ENCODE data around the gene FAM117B.
A peak's percentile ranks its signal among the peaks of the same experiment; 100 is the strongest.
"Not testable (repeated sequence)": the region's sequence is repeated elsewhere in the genome, so short reads cannot be mapped to it uniquely, and the experiment has no call there.

FAM117B gene

DNA sequence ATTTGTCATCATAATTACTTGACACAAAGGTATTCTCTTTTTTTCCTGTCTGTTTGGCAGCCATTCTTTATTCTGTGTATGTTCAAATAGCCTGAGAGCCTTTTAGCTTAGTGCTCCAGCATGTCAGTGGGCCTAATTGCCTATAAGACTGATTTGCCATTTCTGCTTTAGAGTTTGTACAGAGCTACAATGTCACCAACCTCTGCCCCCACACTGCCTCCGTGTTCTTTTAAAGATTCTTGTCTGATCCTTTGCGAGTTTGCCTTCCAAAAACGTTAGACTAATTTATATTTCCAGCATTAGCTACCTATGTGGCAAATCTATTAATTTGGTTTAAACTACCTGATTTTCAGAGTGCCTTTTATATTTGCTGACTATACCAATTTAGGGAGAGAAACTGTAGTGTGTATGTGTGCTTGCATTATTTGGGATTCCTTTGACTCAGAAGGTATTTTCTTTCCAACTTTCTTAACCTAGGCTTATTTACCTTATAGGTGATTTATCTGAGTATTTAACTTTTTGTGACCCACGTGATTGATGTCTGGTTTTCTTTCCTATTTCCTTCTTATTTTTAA is 70.8 kb downstream of the FAM117B start:
- DNase-seq = no peak

DNA sequence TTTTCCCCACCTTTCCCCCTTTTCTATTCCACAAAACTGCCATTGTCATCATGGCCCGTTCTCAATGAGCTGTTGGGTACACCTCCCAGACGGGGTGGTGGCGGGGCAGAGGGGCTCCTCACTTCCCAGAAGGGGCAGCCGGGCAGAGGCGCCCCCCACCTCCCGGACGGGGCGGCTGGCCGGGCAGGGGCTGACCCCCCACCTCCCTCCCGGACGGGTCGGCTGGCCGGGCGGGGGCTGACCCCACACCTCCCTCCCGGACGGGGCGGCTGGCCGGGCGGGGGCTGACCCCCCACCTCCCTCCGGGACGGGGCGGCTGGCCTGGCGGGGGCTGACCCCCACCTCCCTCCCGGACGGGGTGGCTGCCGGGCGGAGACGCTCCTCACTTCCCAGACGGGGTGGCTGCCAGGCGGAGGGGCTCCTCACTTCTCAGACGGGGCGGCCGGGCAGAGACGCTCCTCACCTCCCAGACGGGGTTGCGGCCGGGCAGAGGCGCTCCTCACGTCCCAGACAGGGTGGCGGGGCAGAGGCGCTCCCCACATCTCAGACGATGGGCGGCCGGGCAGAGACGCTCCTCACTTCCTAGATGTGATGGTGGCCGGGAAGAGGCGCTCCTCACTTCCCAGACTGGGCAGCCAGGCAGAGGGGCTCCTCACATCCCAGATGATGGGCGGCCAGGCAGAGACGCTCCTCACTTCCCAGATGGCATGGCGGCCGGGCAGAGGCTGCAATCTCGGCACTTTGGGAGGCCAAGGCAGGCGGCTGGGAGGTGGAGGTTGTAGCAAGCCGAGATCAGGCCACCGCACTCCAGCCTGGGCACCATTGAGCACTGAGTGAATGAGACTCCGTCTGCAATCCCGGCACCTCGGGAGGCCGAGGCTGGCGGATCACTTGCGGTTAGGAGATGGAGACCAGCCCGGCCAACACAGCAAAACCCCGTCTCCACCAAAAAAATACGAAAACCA is 80.5 kb downstream of the FAM117B start:
- DNase-seq = not testable (repeated sequence)

DNA sequence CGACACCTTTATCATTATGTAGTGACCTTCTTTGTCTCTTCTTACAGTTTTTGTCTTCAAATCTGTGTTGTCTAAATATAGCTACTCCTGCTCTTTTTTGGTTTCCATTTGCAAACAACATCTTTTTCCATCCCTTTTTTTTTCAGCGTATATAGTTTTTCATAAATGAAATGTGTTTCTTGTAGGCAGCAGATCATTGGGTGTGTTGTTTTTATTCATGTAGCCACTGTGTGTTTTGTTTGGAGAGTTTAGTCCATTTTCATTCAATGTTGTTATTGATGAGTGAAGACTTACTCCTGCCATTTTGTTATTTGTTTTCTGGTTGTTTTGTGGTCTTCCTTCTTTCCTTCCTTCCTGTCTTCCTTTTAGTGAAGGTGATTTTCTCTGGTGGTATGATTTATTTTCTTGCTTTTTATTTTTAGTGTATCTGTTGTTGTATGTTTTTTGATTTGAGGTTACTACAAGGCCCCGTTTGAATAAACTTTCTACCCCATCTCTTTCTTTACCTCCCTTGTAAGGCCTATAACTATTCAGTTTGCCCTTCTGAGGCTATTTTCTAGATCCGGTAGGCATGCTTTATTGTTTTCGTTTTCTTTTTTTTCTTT is 81.4 kb downstream of the FAM117B start:
- DNase-seq = no peak

DNA sequence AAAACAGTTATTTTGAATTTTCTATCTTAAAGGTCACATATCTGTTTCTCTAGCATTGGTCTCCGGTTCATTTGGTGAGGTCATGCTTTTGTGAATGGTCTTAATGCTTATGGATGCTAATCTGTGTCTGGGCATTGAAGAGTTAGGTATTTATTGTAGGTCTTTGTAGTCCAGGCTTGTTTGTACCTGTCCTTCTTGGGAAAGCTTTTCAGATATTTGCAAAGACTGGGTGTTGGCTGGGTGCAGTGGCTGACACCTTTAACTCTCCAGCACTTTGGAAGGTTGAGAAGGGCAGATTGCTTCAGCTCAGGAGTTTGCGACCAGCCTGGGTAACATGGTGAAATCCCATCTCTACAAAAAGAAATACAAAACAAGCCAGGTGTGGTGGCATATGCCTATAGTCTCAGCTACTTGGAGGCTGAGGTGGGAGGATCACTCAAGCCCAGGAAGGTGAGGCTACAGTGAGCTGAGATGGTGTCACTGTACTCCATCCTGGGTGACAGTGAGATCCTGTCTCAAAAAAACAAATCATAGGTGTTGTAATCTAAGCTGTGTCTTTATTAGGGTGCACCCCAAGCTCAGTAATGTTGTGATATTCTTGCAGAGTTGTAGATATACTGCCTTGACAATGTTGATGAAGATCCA is 82.3 kb downstream of the FAM117B start:
- DNase-seq = no peak

DNA sequence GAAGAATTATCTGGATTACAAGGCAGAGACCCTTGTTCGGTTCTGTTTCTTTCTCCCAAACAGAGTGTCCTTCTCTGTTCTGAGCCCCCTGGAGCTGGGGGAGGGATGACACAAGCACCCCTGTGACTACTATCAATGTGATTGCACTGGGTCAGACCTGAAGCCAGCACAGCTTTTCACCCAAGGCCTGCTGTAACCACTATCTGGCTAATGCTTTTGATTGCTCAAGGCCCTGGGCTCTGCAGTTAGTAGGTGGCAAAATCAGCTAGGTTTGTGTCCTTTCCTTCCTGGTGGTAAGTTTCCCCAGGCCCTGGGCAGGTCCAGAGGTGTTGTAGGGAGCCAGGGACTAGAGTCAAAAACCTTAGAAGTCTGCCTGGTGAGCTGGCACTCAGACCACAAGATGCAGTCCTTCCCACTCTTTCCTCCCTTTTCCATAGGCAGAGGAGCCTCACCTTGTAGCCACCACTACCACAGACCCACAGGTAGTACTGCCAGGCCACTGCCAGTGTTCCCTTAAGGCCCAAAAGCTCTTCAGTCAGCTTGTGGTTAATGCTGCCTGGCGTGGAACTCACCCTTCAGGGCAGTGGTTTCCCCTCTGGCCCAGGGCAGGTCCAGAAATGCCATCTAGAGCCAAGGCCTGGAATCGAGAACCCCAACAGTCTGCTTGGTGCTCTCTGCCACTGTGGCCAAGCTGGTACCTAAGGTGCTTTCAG is 83.0 kb downstream of the FAM117B start:
- peak; percentile 31 for DNase-seq

DNA sequence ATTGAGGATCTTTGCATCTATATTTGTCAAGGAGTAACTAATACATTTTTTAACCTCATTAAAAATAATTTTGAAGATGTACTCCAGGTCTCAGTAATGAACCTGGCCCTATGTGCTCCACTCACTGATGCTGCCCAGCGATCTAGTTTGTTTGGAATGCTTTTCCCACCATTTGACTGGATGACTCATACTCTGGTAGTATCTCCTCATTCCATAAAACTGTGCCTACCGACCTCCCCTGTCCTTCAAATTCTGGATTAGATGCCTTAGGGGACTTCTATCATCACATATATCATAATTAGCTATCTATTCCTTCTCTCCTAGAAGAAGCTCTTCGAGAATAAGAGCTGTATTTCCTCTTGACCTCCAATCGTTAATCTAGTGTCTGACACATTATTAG is 83.8 kb downstream of the FAM117B start:
- no peak for DNase-seq

DNA sequence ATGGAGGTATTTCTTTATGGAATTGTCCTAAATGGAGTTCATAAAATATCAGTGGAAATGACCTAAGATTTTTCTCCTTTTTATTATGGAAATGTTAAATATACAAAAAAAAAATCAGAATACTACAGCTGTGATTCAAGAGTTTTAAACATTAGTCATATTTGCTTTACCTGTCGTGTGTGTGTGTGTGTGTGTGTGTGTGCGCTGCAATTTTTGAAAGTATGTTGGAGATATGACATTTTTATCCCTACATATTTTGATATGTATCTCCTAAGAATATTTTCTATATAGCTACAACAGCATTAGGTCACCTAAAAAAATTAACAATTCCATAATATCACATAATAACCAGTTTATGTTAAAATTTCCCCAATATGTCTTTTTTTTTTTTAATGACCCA is 85.5 kb downstream of the FAM117B start:
- no peak for DNase-seq

DNA sequence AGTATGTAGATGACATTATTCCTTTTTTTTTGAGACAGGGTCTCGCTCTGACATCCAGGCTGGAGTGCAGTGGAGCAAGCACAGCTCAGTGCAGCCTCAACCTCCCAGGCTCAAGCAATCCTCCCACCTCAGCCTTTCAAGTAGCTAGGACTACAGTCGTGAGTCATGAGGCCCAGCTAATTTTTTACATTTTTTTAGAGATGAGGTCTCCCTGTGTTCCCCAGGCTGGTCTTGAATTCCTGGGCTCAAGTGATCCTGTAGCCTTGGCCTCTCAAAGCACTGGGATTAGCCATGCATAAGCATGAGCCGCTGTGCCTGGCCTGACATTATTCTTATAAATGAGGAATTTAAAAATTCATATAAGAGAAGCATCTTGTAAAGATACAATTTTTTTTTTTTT is 86.9 kb downstream of the FAM117B start:
- DNase-seq = no peak

DNA sequence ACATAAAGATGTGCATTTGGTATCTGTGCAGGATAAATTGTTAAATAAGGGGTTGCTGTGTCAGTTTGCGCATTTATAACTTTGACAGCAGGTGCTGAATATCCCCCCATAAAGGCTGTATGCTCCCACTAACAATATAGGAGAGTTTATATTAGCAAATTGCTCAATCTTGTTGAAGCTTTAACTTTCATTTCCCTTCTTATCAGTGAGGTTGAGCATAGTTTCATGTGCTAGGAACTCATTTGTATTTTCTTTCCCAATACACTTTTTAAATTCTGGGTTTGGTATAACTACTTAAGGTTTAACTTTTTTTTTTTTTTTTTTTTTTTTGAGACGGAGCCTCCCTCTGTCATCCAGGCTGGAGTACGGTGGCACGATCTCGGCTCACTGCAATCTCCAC is 89.0 kb downstream of the FAM117B start:
- no peak for DNase-seq

DNA sequence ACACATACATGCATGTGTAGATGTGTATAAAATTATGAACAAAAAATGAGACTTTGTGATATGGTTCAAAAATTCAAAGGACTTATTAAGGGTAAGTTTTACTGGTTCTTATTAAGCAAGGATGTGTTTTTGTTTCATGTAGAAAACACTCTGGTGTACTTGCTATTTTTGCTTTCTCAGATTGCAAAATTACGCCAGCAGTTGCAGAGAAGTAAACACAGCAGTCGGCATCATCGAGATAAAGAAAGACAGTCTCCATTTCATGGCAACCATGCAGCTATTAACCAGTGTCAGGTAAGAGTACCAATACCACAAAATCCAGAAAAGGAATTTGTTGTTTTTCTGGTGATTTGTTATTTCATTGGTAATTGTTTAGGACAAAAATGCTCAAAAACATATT is 91.3 kb downstream of the FAM117B start:
- no peak for DNase-seq

DNA sequence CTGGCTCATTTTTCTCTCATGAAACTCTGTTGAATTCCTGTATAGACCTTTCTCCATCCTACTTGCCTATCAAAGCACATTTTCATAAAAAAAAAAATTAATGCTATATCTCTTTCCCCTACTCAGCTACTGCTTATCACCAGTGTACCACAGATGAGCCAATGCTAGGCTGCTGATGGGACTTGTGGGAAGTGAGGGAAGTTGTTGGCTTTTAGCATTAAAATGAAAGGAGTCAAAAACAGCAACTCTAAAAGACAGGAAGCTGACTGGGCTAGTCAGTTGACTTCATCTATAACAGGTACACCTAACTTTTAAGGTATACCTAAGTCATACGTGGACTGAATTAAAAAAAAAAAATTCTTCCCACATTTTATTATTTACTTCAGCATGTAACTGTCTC is 102.1 kb downstream of the FAM117B start:
- no peak for DNase-seq

DNA sequence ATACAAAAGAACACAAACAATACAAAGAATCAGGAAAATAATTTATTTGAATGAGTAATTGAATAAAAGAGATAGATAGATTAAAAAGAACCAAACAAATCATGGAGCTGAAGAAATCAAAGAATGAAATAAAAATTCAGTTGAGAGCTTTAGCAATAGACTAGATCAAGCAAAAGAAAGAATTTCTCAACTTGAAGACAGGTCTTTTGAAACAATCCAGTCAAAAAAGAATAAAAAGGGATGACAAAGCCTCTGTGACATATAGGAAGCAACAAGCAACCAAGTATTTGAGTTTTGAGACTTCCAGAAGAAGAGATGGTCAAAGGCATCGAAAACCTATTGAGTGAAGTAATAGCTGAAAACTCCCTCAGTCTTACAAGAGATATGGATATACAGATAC is 108.8 kb downstream of the FAM117B start:
- DNase-seq = no peak

DNA sequence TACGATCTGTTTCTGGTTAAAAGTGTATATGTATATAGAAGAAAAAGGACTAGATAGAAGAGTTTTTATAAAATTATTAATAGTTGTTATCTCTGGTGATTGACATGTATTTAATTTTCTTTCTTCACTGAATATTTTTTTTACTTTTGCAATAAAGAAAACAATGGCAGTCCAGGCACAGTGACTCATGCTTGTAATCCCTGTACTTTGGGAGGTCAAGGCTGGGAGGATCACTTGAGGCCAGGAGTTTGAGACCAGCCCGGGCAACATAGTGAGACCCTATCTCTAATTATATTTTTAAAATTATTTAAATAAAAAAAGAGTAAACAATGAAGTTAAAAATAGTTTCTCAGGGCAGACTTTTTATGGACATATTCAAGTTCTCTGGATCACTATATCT is 114.7 kb downstream of the FAM117B start:
- no peak for DNase-seq

DNA sequence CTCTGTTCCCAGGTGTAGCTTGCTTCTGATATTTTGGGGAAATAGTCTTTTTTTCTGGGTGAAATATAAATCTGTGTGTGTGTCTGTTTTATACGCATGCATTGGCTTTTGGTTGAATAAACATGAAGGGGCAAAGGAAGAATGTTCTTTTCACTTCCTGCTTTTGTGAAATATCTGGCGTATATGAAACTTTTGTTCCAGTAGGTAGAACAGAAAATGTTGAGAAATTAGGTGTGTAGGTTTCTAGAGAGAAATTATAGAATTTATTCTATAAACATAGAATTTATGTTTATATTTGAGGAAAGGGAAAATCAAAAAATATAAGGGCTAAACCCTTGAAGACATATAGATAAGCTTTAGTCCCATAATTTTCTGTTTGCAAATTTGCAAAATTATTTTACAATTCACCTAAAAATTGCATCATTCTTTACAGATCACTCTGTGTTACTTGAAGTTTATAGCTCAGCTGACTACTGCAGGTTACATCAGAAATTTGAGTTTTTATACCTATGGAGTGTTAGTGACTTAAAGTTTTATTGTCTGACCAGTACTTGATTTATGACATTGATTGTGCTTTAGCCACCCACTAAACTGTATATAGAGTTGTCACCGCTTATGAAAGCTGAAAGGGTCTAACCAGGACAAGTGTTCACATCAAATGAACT is 116.1 kb downstream of the FAM117B start:
- peak; percentile 5 for DNase-seq

DNA sequence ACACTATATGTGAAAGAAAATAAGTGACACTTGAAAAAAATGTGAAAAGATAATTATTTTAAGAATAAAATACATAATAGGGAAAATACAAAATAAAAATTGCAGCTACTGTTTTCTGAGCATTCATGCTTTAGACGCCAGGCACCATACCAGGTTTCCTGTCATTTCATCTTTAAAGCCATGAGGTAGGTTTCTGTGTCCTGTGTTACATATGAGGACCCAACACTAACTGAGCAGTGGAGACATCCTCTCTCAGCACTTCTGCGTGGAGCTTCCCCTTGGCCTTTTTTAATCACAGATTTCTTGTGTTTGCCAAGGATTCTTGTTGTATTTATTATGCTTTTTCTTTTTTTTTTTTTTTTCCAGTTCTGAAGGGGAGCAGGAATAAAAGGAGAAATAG is 117.3 kb downstream of the FAM117B start:
- no peak for DNase-seq

DNA sequence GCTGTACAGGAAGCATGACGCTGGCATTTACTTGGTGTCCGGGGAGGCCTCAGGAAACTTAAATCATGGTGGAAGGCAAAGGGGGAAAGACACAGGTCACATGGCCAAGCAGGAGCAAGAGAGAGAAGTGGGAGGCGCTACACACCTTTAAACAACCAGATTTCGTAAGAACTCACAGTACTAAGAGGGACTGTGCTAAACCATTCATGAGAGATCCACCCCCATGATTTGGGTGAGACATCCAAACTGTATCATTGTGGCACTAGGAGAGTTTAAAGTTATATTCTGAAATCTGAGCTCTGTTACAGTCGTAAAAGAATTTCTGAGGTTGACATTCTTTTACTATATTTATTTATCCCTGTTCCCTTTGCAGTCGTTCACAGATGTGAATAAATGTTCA is 120.2 kb downstream of the FAM117B start:
- DNase-seq = no peak

DNA sequence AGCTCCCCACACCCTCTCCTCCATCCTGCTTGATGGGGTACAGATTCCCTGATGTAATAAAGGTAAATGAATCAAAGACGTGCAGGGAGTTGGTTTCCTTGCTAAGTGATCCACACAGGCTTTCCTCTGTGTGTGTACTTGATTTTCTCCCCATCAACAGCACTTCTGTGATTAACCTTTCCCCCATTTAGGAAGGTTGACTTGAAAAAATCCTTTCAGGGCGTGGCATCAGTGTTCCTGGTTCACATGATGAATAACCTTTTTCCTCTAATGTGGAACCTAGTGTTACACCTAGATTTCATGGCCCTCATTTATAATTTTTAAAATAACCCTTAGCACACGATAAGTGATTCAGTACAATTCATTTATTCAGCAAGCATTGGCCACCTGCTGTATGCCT is 121.8 kb downstream of the FAM117B start:
- DNase-seq = no peak

DNA sequence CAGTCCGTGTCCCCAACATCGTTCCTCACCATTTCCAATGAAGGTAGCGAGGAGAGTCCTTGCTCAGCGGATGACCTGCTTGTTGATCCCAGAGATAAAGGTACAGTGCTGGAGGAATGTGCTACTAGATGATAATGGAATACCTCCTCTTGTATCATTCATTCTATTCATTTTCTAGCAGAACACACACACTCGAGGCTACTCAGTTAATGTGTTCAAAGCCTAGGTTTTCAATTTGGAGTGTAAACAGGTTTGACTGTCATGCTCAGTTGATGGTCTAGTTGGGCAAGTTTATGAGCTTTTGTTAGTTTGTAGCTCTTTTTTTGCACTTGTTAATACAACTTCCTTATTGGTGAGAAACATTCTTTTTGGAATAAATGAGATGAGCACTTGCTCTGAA is 122.6 kb downstream of the FAM117B start:
- no peak for DNase-seq

DNA sequence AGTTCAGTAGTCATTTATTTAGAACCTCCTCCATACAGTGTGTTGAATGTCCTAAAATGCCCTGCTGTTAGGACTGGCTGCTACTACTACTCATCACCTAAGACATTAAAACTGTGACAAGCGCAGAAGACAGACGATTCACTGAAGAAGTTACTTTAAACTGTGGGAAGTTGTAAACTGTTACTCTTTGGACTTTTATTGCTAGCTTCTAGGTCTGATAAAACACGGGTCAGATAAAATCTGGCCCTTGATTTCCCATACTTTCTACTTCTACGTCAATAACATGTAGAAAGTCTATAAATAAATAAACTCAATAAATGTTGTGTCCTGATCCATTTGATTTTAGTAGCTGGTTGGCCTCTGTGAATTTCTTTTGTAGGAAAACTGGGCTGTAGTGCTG is 123.4 kb downstream of the FAM117B start:
- no peak for DNase-seq

DNA sequence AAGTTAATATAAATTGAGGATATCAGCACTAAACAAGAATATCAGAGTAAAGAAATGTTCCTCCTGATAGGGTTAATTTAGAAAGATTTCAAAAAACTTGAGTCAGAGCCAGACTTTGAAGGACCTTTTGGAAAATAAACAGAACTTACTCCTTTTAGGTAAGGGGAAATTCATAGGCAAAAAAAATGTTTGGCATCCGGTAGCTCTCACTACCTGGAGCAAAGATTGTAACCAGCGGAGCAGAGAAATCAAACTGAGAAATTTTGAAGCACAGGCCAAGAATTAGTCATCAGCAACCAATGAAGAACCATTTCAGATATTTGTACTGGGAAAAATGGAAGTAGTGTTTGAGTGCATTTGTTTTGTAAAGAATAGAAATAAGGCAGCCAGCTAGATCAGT is 123.8 kb downstream of the FAM117B start:
- DNase-seq = no peak

DNA sequence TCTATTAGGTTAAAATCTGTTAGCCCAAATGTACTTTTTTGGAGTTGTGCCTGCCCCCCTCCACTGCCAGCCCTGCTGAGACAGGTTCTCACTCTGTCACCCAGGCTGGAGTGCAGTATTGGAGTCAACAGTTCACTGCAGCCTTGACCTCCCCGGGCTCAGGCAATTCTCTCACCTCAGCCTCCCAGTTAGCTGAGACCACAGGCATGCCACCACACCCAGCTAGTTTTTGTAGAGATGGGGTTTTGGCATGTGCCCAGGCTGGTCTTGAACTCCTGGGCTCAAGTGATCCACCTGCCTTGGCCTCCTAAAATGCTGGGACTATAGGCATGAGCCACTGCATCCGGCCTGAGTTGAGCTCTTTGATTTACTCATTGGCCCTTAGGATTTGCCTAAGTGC is 126.1 kb downstream of the FAM117B start:
- no peak for DNase-seq

DNA sequence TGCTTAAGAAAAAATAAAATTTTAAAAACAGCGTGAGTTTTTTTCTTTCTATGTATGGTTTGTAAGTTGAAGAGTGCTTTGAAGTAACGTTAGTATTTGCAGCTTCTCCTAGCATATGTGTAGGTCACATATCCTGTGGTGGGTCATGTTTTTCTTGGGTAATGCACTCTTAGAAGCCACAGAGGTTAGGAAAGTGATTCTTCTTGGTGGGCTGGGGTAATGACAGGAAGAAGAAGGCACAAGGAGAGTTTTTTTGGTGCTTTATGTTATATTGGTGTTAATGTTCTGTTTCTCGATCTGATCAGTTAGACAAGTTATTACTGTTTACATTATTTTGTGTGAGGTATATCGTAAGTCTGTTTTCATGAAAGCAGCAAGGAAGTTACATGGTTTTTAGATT is 127.8 kb downstream of the FAM117B start:
- DNase-seq = no peak

All from RPMI8226 (cell line).